ENCODE data around the gene FBXO38. TPM values are rescaled to one million over a fixed set of nuclear protein-coding genes. Genes with fewer than 3 reads are reported as not detected.

The FBXO38 gene
- total and polyA plus RNA-seq, 2 of the 4 experiments (the other 2 are of a cell fraction) = 14.9 to 70.1 TPM

DNA sequence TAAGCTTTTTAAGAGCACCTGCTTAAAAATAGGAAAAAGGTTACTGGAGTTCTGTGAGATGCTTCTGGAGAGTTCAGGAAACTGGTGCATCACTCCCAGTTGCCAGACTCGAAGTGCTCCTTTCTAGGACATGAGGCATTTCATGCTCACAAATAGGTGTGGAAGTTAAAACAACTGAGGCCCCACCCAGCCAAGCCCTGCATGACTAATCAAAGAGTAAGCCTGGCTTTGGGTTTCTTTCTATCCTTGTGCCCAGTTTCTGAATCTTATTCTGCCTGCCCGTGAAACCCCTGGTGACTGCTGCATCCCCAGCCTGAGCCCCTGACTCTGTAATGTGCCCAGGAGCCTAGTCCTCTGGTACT, 40.7 kb upstream of the FBXO38 start:
- Histone ChIP-seq H3K9ac (ENCODE audit: low read depth, low read length) (no peak overlapping the region), H3K4me3 (ENCODE audit: insufficient read depth, low read depth, low read length) (no peak overlapping the region), H3K36me3 (ENCODE audit: control insufficient read depth, insufficient read depth, low read length) (no peaks in the 10 kb centered on the region), H3K18ac (ENCODE audit: low read depth, low read length) (no peak overlapping the region), H3K27ac (ENCODE audit: insufficient read depth, low read length) (no peak overlapping the region), H3K4me1 (ENCODE audit: control insufficient read depth, insufficient read depth, low read length) (no peaks in the 10 kb centered on the region), H4K5ac (ENCODE audit: low read depth, low read length) (no peak overlapping the region), H3K9me1 (ENCODE audit: insufficient read depth, low read length) (no peaks in the 10 kb centered on the region), H3K14ac (replicated peaks; ENCODE audit: low read depth, low read length) (no peak overlapping the region), H2BK20ac (ENCODE audit: low read depth, low read length) (no peak overlapping the region), H4K8ac (ENCODE audit: low read depth in 2 of 2, low read length in 2 of 2) (no peak overlapping the region), H3K9me3 (ENCODE audit: control insufficient read depth, insufficient read depth, low read length) (no peaks in the 10 kb centered on the region), H2BK5ac (ENCODE audit: low read depth, low read length, poor library complexity, severe bottlenecking) (no peak overlapping the region), H3K56ac (ENCODE audit: extremely low read depth, insufficient read depth, low read length) (no peak overlapping the region), H4K91ac (ENCODE audit: insufficient read depth, low read depth, low read length) (no peak overlapping the region), H3K79me1 (ENCODE audit: low read depth in 1 of 2, low read length in 2 of 2) (no peaks in the 10 kb centered on the region), H2AK9ac (replicated peaks; ENCODE audit: low read depth, low read length, poor library complexity) (no peak overlapping the region), H2BK15ac (ENCODE audit: low read depth, low read length) (no peak overlapping the region), H3K27me3 (ENCODE audit: control insufficient read depth, insufficient read depth, low read length) (no peaks in the 10 kb centered on the region), H4K20me1 (ENCODE audit: insufficient read depth, low read length) (no peaks in the 10 kb centered on the region), H2BK120ac (ENCODE audit: low read depth, low read length) (no peak overlapping the region), H3K4me2 (ENCODE audit: low read depth, low read length) (no peak overlapping the region), H3K4ac (ENCODE audit: low read depth, low read length) (no peak overlapping the region), H2AK5ac (ENCODE audit: low read depth, low read length) (no peak overlapping the region), H3K23ac (ENCODE audit: low read depth, low read length) (no peak overlapping the region), H2AFZ (replicated peaks; ENCODE audit: low read length, poor library complexity) (no peak overlapping the region)
- ATAC-seq (ENCODE audit: low read depth) = no peak
- ChIA-PET POLR2A (ENCODE audit: unreplicated experiment) (no interaction called here), CTCF (no interaction called here)
- 63% methylated on average over 1 of the region's 2 CpGs; no CpG with 5 or more reads in 1 of the 2 experiments for WGBS, 2 experiments (ENCODE audit: extremely low coverage in 2 of 2, insufficient read length in 1 of 2)
- in situ Hi-C loops (cut with MboI; ENCODE audit: low sequenced_read_pairs) (no loop called here), dilution Hi-C loops (cut with HindIII; ENCODE audit: low sequenced_read_pairs, unreplicated experiment) (no loop called here), intact Hi-C loops (cut with micrococcal nuclease) (no loop called here)
- TF ChIP-seq MXI1 (IDR thresholded peaks at IDR 0.05; ENCODE audit: borderline replicate concordance, low read depth, low read length) = no peak
- TF ChIP-seq CEBPB (IDR thresholded peaks at IDR 0.05; ENCODE audit: low read depth, low read length) = no peak
- no TSS peak for BruUV-seq (replicated peaks)
- no peak for DNase-seq

Measured in IMR-90 (cell line).